Parathyroid adenoma (tissue), 2 donors: ENCODE data around the gene GHR.

Experiments
- H2AFZ ChIP-seq: fragments of 300-600 bp; sonication (generic); one replicate; pipeline ENCODE4 v1.7.0; 2017; ENCODE audit warnings: antibody characterized with exemption, mild to moderate bottlenecking
- H3K27ac ChIP-seq: fragments of 300-600 bp; sonication (generic); one replicate; pipeline ENCODE4 v1.7.0; 2017
- H3K27me3 ChIP-seq: fragments of 300-600 bp; sonication (generic); one replicate; pipeline ENCODE4 v1.7.0; 2017; ENCODE audit warnings: low read length; ENCODE audit not compliant: control insufficient read depth, insufficient read depth
- H3K36me3 ChIP-seq: fragments of 300-600 bp; sonication (generic); one replicate; pipeline ENCODE4 v1.7.0; 2017; ENCODE audit warnings: low read length; ENCODE audit not compliant: control insufficient read depth, insufficient read depth
- H3K4me1 ChIP-seq: fragments of 300-600 bp; sonication (generic); one replicate; pipeline ENCODE4 v1.7.0; 2017; ENCODE audit warnings: control low read depth
- H3K4me2 ChIP-seq: fragments of 300-600 bp; sonication (generic); one replicate; pipeline ENCODE4 v1.7.0; 2017; ENCODE audit warnings: low read length
- H3K4me3 ChIP-seq: fragments of 300-600 bp; sonication (generic); one replicate; pipeline ENCODE4 v1.7.0; 2017; ENCODE audit warnings: low read depth, low read length
- H3K79me2 ChIP-seq: fragments of 300-600 bp; sonication (generic); one replicate; pipeline ENCODE4 v1.7.0; 2017; ENCODE audit warnings: control low read depth
- H3K9ac ChIP-seq: fragments of 300-600 bp; sonication (generic); one replicate; pipeline ENCODE4 v1.7.0; 2017; ENCODE audit warnings: mild to moderate bottlenecking
- H3K9me3 ChIP-seq: fragments of 300-600 bp; sonication (generic); one replicate; pipeline ENCODE4 v1.7.0; 2017; ENCODE audit warnings: low read length; ENCODE audit not compliant: control insufficient read depth
- CTCF ChIP-seq: fragments of 300-600 bp; sonication (generic); IDR thresholded peaks from one replicate; pipeline ENCODE4 v1.7.0; 2017; ENCODE audit warnings: antibody characterized with exemption, mild to moderate bottlenecking
- donor health status: primary hyperparathyroidism.

Gene GHR

GRCh38 chr5:42387563-42387962, 35.7 kb upstream of the GHR start:
- TF ChIP-seq CTCF, result no peak
- no peaks in the 10 kb centered on the region for H3K79me2 ChIP-seq
- H3K4me2 ChIP-seq, result no peak overlapping the region
- H2AFZ ChIP-seq, result no peak overlapping the region
- no peaks in the 10 kb centered on the region for H3K9me3 ChIP-seq
- H3K36me3 ChIP-seq, result no peaks in the 10 kb centered on the region
- no peak overlapping the region for H3K27ac ChIP-seq
- H3K4me1 ChIP-seq, result no peaks in the 10 kb centered on the region
- no peak overlapping the region for H3K9ac ChIP-seq
- H3K27me3 ChIP-seq, result no peaks in the 10 kb centered on the region
- H3K4me3 ChIP-seq, result no peak overlapping the region

- no peak overlapping the region for H3K4me2 ChIP-seq
- no peak for TF ChIP-seq CTCF
Observed at GRCh38 chr5:42390115-42390514, 33.1 kb upstream of the GHR start.

GRCh38 chr5:42392917-42393316, 30.3 kb upstream of the GHR start:
- no peak for TF ChIP-seq CTCF
- H3K4me2 ChIP-seq, result no peak overlapping the region
- no peak overlapping the region for H3K27ac ChIP-seq
- no peaks in the 10 kb centered on the region for H3K36me3 ChIP-seq
- H3K27me3 ChIP-seq, result no peaks in the 10 kb centered on the region
- no peaks in the 10 kb centered on the region for H3K9me3 ChIP-seq
- no peak overlapping the region for H3K4me3 ChIP-seq
- no peaks in the 10 kb centered on the region for H3K79me2 ChIP-seq
- no peaks in the 10 kb centered on the region for H3K4me1 ChIP-seq
- no peak overlapping the region for H2AFZ ChIP-seq
- H3K9ac ChIP-seq, result no peak overlapping the region

More at GRCh38 chr5:42390115-42390514, 33.1 kb upstream of the GHR start:
- Histone ChIP-seq H3K9ac (no peak overlapping the region), H3K36me3 (no peaks in the 10 kb centered on the region), H3K27ac (no peak overlapping the region), H3K27me3 (no peaks in the 10 kb centered on the region), H3K9me3 (no peaks in the 10 kb centered on the region), H2AFZ (no peak overlapping the region), H3K4me3 (no peak overlapping the region), H3K4me1 (no peaks in the 10 kb centered on the region), H3K79me2 (no peaks in the 10 kb centered on the region)

GRCh38 chr5:42396111-42396510, 27.1 kb upstream of the GHR start:
- Histone ChIP-seq H3K9ac (no peak overlapping the region), H2AFZ (no peak overlapping the region), H3K79me2 (no peaks in the 10 kb centered on the region), H3K9me3 (no peaks in the 10 kb centered on the region), H3K27ac (no peak overlapping the region), H3K27me3 (no peaks in the 10 kb centered on the region), H3K4me1 (no peaks in the 10 kb centered on the region), H3K36me3 (no peaks in the 10 kb centered on the region), H3K4me3 (no peak overlapping the region), H3K4me2 (no peak overlapping the region)
- TF ChIP-seq CTCF, result no peak

GRCh38 chr5:42397267-42397666, 26.0 kb upstream of the GHR start:
- no peaks in the 10 kb centered on the region for H3K27me3 ChIP-seq
- H3K9me3 ChIP-seq, result no peaks in the 10 kb centered on the region
- H3K4me2 ChIP-seq, result no peak overlapping the region
- no peaks in the 10 kb centered on the region for H3K4me1 ChIP-seq
- H2AFZ ChIP-seq, result no peak overlapping the region
- H3K27ac ChIP-seq, result no peak overlapping the region
- no peak overlapping the region for H3K4me3 ChIP-seq
- H3K9ac ChIP-seq, result no peak overlapping the region
- no peaks in the 10 kb centered on the region for H3K79me2 ChIP-seq
- no peak for TF ChIP-seq CTCF
- no peaks in the 10 kb centered on the region for H3K36me3 ChIP-seq
